ENCODE data around the gene MGARP.

DNA sequence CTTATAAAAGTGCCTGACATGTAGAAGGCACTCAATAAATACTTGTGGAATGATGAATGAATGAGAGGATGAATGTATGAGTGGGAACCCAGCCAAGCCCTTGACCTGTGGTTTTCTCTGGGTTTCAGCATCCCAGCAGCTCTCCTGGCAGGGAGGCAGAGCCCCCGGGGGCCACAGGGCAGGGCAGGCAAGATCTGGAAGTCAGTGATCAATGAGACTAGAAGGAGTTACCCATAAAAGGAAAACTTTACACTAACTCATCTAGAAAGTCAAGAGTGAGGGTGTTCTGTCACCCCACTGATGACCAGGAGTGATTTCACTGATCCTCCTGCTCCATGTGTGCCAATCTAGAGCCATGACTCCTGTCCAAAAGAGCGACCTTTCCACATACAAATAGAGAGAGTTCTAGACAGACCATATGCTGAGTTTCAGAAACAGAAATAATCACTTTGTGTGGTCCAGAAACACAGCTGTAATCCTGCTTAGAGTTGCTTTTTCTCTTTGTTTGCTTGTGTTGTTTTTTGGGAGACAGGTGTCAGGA, 37.4 kb downstream of the MGARP start:
- TF ChIP-seq CTCF (conservative IDR thresholded peaks at IDR 0.05 in 1 of 2, IDR thresholded peaks at IDR 0.05 in 1 of 2; ENCODE audit: low read depth in 1 of 2, low read length in 2 of 2): no peak
- TF ChIP-seq EZH2 (IDR thresholded peaks at IDR 0.05; ENCODE audit: low read length, missing control alignments): no peak

Measured in fibroblast of lung (primary cell).